ENCODE results near the gene SYCN. TPM values are rescaled to one million over a fixed set of nuclear protein-coding genes. Genes with fewer than 3 reads are reported as not detected.
"Not testable (repeated sequence)": the region's sequence is repeated elsewhere in the genome, so short reads cannot be mapped to it uniquely, and the experiment has no call there.

The SYCN gene
- total RNA-seq, 1 donor from 2014 or later = not detected

DNA sequence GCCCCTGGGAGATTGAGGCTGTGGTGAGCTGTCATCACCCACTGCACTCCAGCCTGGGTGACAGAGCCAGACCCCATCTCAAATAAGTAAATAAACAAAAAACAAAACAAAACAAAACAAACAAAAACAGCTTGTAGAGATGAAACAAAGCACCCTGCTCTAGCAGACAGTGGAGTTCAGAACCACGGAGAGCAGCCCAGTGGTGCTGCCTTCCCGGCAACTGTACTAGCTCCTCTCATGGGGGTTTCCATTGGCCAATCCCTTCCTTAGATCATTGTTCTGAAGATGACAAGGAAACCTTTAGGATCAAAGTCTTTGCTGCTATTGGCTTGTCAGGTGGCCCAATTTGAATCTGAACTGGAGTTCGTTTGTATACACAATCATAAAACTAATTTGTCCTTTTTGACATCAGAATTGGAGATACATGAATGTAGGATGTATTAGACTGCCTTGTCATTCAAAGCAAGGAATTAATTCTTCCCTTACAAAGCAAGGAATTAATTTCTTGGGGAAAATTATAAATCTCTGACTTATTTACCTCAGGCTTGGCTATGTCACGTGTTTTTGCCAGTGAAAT, 19.7 kb upstream of the SYCN start:
- peak; percentile 40 for DNase-seq

DNA sequence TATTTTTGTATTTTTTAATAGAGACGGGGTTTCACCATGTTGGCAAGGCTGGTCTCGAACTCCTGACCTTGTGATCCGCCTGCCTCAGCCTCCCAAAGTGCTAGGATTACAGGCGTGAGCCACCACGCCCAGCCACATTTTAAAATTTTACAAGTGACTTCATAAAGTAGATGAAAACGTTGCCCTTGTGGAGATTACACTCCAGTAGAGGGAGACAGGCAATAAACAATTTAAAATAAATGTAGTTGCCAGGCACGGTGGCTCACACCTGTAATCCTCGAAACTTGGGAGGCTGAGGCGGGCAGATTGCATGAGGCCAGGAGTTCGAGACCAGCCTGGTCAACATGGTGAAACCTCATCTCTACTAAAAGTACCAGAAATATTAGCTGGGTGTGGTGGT, 15.0 kb upstream of the SYCN start:
- not testable (repeated sequence) for DNase-seq

DNA sequence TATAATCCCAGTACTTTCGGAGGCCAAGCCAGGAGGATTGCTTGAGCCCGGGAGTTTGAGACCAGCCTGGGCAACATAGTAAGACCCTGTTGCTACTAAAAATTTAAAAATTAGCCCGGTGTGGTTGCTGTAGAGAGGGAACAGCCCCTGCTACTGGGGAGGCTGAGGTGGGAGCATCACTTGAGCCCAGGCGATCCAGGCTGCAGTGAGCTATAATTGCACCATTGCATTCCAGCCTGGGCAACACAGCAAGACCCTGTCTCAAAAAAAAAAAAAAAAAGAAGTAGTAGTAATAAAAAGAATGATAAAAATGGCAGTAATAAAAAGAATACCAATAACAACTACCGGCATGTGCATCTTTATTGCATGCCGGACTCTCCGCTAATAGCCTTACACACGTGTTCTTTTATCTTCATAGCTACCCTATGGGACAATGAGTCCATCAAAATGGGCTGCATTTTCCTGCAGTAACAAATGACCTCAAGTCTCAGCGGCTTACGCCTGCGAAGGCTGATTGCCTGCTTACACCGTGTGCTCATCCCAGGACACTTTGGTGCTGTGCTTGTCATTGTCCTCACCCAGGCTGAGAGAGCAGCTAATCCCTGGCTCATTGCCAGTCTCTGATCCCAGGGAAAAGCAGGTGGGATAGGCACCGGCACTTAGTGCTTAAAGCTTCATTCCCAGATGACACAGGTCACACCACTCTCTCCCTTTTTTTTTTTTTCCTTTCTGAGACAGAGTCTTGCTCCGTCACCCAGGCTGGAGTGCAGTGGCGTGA, 14.4 kb upstream of the SYCN start:
- no peak for DNase-seq

DNA sequence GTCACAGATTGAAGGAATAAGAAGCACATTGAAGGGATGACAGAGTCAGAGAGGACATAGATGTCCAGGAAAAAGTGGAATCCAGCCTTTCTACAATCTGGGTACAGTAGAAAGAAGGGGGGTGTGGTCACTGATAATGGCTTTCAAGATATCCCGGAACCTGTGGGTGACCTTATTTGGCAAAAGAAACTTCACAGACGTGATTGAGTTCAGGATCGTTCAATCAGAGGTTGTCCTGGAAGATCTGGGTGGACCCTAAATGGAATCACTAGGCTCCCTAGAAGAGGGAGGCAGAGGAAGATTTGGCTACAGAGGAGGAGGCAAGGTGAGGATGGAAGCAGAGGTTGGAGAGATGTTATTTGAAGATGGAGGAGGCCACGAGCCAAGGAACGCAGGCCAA, 13.0 kb upstream of the SYCN start:
- DNase-seq = no peak

DNA sequence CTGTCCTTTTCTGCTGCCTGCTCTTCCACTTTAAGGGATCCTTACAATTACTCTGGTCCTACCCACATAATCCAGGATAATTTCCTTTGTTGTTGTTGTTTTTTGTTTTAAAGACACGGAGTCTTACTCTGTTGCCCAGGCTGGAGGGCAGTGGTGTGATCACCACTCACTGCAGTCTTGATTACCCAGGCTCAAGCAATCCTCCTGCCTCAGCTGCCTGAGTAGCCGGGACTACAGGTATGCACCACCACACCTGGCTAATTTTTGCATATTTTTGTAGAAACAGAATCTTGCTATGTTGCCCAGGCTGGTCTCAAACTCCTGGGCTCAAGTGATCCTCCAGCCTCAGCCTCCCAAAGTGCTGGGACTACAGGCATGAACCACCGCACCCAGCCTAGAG, 11.3 kb upstream of the SYCN start:
- DNase-seq = not testable (repeated sequence)

DNA sequence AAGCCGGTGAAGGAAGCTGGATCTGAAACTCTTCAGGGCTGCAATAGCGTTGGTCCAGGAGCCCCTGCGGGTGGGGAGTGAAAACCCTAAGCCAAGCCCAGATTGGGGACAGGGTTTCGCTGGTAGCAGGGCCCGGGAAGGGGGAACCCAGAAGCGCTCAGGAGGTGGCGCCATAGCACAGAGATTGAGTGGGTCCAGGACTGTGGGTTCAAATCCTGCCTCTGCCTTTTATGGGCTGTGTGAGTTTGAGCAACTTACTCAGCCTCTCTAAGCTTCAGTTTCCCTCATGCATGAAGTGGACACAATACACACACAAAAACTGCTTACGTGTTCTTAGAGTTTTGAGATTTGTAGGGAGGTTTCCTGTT, 8.3 kb upstream of the SYCN start:
- no peak for DNase-seq

DNA sequence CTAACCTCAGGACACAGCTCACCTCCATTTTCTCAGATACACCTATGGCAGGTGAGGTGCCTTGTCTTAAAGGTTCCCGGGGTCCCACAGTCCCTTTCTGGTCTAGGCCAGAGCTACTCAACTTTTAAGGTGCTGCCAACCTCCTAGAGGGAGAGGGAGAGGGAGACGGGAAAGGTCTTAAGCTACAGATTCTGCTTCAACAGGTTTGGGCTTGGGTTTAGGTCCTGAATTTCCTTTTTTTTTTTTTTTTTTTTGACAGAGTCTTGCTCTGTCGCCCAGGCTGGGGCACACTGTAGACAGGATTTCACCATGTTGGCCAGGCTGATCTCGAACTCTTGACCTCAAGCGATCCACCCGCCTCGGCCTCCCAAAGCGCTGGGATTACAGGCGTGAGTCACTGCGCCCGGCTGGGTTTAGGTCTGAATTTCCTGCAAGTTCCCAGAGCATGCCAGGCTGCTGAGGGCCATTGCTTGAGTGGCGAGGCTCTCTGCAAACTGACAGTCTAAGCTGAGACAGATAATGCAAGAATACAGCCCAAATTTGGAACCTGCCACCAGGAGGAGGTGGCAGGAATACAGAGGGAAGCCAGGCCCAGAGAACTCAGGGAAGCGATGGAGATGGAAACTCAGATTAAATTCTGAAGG, 7.8 kb upstream of the SYCN start:
- DNase-seq = no peak

DNA sequence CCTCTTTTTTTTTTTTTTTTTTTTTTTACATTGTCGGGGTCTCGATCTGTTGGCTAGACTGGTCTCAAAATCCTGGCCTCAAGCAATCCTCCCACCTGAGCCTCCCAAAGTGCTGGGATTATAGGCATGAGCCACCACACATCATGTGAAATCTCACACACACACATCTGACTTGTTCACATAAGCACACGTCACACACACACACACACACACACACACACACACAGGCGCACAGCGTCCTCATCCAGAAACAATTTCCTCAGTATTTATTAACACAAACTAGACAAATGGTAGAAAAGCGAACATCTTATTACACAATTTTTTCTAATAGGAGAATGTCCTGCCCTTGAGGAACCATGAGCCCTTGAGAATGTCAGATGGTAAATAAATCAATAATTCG, 5.1 kb upstream of the SYCN start:
- DNase-seq = no peak

DNA sequence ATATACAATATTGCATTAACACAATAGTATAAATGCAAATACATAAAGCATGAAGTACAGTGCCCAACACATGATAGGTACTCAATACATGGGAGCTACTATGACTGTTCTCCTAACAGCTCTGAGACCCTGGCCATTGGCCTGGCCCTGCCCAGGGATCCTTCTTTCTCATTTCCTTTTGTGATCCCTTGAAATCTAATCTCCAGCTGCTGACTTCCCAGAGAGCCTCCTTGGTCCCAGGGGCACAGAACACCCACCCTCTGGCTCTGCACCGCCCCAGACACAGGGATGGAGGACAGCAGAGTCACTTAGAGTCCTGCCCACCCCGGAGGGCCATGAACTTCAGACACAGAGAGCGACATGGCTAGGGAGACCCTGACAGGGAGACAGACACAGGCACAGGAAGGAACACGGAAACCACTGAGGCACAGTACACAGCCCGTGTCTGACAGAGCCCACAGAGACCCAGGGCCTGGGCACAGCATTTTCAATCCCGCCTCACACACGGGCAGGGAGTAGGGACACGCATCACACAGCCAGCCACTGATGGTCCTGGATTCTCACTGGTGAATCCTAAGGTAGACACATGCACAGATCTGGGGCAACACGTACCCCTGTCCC, 4.2 kb upstream of the SYCN start:
- no peak for DNase-seq

DNA sequence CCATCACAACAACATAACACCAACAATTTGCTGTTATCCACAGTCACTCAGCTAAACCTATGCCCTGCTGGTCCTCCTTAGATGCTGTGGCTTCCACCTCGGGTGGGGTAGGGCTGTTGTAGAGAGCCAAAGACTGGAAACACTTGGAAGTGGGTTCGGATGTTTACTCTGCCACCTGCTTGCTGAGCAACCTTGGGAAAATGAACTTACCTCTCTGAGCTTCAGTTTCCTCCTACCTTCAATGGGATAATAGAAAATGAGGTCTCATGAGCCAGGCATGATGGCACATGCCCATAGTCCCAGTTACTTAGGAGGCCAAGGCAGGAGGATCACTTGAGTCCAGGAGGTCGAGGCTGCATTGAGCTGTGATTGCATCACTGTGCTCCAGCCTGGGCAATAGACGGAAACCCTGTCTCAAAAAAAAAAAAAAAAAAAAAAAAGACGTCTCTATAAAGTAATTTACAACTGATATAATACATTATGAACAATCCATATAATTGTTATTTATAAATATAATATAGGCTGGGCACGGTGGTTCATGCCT, 3.3 kb upstream of the SYCN start:
- DNase-seq = no peak

DNA sequence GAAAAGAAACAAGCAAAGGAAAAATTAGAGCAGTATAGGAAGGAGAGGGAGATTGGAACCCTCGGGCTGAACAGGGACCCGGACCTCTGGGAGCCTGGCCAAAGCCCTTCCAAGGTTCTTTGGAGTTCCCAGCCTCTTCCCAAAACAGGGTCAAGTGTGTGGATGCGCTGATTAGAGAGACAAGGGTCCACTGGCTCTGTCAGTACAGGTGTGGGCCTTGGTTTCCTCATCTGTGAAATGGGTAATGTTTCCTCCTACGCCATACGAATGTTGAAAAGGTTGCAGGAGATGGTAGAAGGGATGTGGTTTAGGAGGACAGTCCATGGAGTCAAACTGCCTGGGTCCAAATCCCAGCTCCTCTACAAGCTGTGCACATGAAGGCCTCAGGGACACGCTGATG, 2.1 kb upstream of the SYCN start:
- no peak for DNase-seq

DNA sequence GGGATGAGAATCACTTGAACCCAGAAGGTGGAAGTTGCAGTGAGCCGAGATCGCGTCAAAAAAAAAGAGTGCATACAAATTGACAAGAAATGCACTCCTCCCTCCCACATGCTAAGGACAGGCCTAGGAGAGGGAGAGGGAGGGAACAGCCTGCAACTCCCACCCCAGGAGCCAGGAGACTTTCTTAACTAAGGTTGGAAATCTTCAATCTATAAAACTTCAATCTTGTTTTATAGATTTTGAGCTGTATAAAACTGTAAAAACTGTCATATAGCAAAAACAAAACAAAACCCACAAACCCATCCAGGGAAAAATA, 1.3 kb upstream of the SYCN start:
- DNase-seq = no peak

DNA sequence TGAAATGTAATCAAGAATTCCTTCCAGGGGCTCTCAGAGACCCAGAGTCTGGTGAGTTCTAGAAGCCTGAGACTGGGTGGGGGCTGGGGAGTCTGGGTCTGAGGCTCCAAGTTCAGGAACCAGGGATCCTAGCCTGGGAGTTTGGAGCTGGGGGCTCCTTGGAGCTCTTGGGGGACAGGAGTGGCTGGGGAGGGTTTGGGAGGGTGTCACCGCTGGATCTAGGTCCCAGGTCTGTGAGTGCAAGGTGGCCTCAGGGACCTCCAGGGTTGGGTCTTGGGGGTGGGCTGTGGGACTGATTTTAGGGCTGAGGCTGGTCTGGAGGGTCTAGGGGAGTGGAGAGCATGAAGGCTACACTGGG, 1.1 kb downstream of the SYCN start:
- no peak for DNase-seq

DNA sequence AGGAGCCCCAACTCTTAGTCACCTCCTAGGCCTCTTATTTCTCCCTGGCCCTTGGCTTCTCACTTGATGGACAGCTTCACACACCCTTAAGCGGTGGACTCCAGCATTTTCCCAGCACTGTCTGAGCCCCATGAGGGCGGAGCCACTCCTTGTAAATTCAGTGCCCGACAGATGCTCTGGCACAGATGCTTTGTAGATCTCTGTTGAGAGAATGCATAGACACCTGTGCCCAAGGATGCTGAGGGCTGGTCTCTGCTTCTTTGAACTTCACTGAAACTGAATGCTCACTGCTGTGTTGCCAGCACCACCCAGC, 3.3 kb downstream of the SYCN start:
- DNase-seq = no peak

DNA sequence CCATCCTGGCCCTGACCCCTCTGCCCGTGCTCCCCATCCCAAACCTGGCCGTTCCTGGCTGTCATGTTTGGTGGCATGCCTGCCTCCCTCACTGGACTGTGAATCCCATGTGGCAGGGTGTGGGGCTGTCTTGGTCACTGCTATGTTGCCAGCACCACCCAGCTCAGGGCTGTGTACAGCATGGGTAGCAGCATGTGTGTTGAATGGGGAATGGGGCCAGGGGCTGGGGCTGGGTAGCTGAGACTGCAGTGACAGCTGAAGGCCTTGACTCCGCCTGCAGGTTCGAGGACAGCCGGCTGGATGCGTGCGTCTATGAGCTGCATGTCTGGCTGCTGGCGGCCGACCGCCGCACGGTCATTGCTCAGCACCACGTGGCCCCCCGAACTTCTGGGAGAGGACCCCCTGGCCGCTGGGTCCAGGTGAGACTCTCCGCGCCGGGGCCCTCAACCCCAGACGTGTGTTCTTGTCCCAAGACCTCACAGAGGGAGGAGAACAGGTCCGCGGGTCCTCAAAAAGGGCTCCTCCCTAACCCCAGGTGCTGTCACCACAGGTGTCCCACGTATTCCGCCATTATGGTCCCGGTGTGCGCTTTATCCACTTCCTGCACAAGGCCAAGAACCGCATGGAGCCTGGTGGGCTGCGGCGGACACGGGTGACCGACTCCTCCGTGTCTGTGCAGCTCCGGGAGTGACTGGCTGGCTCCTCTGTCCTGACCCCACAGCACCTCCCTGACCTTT, 3.8 kb downstream of the SYCN start:
- no peak for DNase-seq

DNA sequence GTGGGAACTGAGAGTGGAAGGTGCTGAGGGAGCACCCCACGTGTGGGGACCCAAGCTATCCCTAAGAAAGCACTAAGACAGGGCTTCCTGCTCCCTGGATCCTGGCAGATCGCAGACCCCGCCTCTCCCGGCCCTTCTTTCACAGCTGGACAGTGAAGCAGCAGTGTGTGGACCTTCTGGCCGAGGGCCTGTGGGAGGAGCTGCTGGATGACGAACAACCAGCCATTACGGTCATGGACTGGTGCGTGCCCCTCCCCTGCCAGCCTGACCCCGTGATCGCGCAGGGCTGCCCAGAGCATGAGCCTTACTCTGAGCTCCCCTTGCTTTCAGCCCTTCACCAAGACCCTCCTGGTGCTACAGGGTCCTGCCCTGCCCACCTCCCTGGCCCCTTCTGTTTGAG, 5.0 kb downstream of the SYCN start:
- peak; percentile 48 for DNase-seq

DNA sequence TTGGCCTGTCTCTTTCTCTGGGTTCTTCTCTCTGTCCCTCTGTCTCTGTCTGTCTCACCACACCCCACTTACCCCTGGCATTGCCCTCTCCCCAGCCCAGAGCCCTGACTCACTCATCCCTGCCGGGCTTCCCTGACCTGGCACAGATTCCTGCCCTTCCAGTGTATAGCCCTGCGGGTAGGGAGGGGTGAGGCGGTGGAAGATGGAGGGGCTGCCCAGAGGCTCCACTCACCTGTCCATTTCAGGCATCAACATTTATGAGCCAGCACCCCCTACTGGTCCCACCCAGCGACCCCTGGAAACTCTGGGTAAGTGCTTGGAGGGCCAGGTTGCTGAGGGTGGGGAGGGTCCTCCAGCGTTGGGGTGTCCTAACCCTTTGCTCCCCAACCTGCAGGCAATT, 6.3 kb downstream of the SYCN start:
- DNase-seq = no peak

DNA sequence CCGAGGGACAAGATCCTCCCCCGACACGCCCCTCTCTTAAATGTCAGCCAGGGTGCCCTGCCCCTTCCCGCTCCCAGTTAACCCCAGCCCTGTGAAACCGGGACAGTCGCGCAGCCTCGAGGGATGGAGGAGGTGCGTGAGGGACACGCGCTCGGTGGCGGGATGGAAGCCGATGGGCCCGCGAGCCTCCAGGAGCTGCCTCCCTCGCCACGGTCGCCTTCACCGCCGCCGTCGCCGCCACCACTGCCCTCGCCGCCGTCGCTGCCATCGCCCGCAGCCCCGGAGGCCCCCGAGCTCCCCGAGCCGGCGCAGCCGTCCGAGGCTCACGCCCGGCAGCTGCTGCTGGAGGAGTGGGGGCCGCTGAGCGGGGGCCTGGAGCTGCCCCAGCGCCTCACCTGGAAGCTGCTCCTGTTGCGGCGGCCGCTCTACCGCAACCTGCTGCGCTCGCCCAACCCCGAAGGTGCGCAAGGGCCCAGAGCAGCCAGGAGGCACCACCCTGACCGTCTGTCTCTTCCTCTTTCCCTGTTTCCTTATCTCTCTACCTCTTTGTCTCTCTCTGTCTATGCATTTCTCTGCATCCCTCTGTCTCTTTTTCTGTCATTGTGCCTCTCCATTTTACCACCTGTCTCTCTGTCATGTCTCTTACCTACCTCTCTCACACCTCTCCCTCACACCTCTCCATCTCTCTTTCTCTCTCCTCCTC, 7.1 kb downstream of the SYCN start, which contains the start of gene NCCRP1:
TSS of gene NCCRP1 (plus strand) at position 105 of the 703 bp plus-strand sequence. CDS start at position 124, 19 bp downstream.
- DNase-seq = no peak

DNA sequence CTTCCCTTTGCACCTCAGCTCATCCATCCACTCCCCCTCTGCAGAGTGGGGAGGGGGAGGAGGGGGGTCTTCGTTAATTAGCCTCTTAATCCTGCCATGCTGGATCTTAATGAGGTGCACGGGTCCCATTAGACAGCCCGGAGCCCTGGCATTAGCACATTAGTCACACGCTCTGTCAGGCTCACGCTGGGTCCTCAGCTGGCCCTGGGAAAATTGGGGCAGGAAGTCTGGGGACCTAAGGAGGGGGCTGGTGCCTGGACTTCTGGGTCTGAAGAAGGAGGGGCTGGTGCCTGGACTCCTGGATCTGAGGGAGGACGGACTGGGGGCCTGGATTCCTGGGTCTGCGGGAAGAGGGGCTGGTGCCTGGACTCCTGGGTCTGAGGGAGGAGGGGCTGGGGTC, 7.7 kb downstream of the SYCN start:
- no peak for DNase-seq

DNA sequence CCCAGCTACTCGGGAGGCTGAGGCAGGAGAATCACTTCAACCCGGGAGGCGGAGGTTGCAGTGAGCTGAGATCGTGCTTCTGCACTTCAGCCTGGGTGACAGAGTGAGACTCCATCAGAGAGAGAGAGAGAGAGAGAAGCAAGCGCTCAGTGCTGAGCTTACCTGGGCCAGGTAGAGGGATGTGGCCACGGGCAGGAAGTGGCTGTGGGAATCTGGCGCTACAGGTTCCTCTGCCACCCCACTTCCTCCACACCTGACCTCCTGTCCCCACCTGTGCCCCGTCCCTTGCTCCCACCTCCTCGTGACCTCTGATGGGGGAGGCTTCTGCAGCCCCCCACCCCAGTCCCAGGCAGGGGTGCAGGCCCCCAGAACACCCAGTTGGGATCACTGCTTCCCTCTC, 8.3 kb downstream of the SYCN start:
- no peak for DNase-seq

DNA sequence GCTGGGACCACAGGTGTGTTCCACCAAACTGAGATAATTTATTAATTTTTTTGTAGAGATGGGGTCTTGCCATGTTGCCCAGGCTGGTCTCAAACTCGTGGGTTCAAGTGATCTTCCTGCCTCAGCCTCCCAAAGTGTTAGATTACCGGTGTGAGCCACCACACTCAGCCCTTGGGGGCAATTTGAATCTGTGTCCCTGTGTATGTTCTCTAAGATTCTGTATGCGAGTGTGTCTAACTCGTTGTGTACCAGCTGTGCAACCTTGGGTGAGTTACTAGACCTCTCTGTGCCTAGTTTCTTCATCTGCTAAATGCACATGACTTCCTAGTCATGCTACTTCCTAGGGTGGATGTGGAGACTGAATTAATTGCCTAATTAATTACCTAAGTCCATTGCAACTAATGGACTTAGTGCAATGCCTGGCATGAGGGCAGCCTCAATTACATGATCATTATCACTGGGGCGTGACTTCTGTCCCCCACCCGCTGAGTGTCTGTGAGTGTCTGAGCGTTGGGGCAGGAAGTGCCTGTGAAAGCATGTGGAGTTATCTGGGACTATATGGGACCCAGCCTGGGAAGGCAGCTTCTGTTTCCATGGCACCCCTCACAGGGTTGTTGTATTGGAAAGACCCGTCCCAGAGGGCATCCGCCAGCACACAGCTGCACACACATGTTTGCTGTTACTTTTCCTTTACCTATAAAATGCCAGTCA, 9.1 kb downstream of the SYCN start:
- DNase-seq = peak; percentile 29

Measured in tongue (tissue), 2 donors.